Left colon (tissue), 2 donors: ENCODE measurements around the gene LAMTOR2. TPM values are rescaled to one million over a fixed set of nuclear protein-coding genes. Genes with fewer than 3 reads are reported as not detected.
"Not testable (repeated sequence)": the region's sequence is repeated elsewhere in the genome, so short reads cannot be mapped to it uniquely, and the experiment has no call there.

Experiments
- ATAC-seq: fragments of 200-7000 bp; cut with Tn5 transposase; one replicate; pipeline ENCODE4 v1.9.1; 2020; ENCODE audit warnings: mild to moderate bottlenecking, moderate library complexity
- DNase-seq, 2 donors: peaks; one replicate each; pipeline ENCODE4 v3.0.0-alpha.2; 2020
- intact Hi-C, 2 donors: fragments of 100-400 bp; cut with DNase I in 1 of 2; cut with micrococcal nuclease in 1 of 2; formaldehyde crosslinking; loops; one replicate each; pipeline versions ENCODE4 v1.11.2 to v1.14.0; 2022; cut with DNase I, micrococcal nuclease
- long read RNA-seq: library from polyadenylated mRNA; unstranded; transcript quantifications from one replicate; pipeline ENCODE4 v2.0.0, GENCODE V29; 2021
- total RNA-seq, 2 donors: library from RNA; stranded (reverse); fragmentation: NEBNext Ultra II Directional; extraction: Animal tissue kit (Norgen Biotek cat#: 25700); gene quantifications; one replicate each; pipeline ENCODE4 v1.2.1, GENCODE V29; 2021
- donor health status: DM: no; HTN: no; CAD: no.
- donor health status: DM: yes; HTN: yes; CAD: no.

The LAMTOR2 gene
- 10 to 100 TPM; 70.6 to 72.7 TPM for total RNA-seq
- long read RNA-seq, transcript LAMTOR2-203 (4 exons, 655 nt) = major isoform, 43 of 52 reads
- long read RNA-seq, partial matches to known transcripts = 1 of 52 reads
- long read RNA-seq, other reads (novel, unspliced or antisense) = 2 of 52 reads

DNA sequence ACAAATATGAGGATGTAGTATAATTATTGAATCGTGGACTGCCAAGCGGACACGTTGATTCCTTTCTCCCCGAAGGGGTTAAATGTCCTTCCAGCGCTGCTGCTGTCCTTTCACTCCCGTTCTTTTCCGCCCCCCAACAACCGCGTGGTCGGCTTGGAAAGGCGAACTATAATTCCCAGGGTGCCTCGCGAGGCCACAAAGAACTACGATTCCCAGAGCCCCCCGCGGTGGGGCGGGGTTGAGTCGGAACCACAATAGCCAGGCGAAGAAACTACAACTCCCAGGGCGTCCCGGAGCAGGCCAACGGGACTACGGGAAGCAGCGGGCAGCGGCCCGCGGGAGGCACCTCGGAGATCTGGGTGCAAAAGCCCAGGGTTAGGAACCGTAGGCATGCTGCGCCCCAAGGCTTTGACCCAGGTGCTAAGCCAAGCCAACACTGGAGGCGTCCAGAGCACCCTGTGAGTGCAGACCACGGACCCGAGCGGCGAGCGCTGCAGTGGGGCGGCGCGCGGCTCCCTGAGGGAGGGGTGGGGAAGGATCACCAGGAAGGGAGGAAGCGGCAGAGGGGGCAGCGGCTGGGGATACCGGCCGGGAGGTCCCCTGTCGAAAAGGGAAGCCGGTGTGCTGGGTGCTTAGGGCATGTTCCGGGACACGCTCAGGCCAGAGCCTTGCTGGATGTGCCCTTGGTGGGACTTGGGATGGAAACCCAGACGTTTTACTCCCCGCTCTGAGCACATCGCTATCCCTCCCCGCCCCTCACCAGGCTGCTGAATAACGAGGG lies at the start of gene LAMTOR2:
Gene LAMTOR2 (plus strand): TSS at position 283 of the 781 bp plus-strand sequence. CDS start 108 bp downstream, at position 391.
- ATAC-seq (peak; percentile 87), DNase-seq (peak; percentile 98 to 99)
- intact Hi-C loops = no loop called here

DNA sequence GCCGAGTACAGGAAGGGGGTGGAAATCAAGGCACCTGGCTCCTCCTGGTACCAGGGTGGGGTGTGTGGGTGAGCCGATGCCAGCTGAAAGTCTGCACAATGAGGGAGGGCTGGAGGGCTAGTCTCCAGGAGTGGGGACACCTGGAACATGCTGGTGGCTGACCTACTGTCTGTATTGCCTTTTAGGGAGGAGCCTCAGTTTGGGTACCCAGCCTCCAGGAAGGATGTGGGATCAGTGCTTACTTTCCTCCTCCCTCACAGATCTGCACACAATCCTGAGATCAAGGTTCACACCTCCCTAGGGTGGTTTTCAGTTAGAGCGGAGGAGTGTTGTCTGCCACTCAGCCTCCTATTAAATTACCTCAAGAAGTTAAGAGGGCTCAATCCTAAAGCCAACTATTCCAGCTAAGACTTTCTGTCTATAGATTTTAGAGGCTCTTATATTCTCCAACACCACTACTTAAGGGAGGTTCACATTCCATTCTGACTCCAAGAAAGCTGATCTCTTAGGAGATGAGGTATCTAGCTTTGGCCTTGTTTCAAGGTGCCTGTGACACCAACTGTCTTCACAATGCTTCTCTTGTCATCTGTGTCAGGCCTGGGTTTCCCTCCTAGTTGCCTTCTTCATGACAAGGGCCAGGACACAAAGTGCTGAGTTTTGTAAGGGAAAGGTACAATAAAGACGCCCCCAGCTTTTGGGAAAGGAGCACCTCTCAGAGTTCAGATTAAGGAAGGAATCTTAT lies 49.6 kb upstream of the LAMTOR2 start:
- ATAC-seq (peak; percentile 64), DNase-seq (peak; percentile 46 to 78)
- intact Hi-C loops = no loop called here

DNA sequence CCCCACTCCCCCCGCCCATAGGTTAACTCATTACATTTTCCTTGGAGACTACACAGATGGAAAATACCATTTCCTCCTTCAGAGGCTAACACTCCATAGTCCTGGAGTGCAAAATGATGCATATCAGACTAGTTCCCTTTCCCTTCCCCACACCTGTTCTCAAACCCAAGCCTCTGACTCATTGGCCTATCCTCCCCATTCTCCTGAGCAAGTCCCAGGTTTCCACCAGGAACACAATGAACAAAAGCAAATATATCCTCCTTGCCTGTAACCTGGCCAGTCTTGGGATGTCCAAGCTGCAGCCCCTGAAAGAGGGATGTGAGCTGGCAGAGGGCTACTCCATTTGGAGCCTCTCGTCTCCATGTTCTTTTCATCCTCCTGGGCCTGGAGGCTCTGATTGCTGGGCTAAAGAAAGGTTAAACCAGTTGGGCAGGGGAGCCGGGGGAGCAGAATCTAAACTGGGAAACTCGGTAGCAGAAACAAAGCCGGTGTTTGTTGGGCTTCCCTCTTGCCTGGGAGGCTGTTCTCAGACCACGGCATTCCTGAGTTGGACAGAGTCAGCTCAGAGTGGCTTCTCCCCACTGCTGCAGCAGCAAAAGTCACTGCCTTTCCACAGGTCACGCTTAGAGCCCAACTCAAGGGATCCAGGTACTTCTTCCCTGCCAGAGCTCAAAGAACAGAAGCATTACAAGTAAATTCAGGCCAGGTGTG lies 47.8 kb upstream of the LAMTOR2 start:
- intact Hi-C loops = no loop called here
- DNase-seq (no peak), ATAC-seq (no peak)

DNA sequence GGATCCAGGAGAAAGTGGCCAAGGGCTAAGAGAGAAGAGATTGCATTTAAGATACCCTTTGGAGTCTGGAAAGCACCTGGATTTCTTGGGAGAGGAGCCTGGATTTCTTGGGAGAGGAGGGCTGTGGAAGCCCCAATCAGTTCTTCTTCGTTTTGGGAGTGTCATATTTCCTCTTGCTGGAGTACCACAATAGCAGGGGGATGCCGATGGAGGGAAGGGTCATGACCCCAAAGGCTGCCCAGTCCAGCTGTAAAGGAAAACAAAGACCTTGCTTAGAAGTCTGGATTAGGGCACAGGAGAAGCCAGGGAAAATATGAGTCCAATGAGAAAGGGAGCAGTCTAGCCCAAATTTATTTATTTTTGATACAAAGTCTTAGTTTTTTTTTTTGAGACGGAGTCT lies 45.2 kb upstream of the LAMTOR2 start:
- no peak for DNase-seq
- intact Hi-C loops = no loop called here
- ATAC-seq = no peak

DNA sequence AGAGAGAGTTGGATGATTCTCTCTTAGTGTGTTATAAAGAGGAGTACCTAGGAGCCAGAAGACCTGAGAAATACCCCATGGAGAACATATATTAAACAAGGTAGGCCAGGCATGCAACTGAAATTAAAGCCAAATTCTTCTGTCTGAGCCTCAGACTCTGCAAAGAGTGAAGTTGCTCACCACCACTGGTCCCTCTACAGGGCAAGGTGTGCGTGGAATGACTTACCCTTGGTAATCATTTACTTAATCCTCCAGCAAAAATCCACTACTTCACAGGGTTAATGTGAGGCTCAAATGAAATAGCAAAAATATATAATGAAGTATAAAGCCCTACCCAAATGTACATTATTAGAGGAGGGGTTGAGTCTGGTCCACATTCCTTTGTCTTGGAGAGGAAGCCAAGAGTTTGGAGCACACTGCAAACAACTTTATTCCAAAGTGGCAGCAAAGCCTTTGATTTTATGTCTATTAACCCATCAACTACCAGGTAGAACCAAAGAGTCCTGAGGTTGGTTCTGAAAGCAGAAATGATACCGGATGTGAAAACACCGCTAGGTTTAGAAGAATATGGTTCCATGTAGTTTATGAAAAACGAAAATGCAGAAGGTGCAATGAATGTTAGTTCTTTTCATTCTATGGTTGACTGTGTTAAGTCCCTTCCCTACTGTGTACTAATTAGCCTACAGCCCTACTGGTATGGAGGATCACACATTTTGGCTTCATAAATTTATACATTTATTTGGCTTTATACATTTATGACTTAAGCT lies 42.3 kb upstream of the LAMTOR2 start:
- intact Hi-C loops = no loop called here
- ATAC-seq (no peak), DNase-seq (no peak)

DNA sequence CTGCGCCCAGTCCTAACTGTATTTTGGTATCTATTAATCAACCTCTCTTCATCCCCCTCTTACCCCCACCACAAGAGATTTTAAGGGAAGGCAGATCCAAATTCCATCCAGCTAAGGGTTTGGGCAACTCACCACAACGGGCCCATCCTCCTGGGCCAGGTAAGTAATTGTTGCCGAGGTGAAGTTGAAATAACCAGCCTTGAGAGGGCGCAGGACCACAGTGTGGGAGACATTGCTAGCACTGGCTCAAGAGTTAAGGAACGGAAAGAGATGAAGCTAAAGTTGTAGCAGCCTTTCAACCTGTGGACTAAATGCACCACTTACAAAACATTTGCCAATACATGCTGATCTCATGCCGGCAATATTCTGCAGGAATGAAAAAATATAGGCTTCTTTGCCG lies 39.8 kb upstream of the LAMTOR2 start:
- ATAC-seq = no peak
- intact Hi-C loops = no loop called here
- no peak for DNase-seq

DNA sequence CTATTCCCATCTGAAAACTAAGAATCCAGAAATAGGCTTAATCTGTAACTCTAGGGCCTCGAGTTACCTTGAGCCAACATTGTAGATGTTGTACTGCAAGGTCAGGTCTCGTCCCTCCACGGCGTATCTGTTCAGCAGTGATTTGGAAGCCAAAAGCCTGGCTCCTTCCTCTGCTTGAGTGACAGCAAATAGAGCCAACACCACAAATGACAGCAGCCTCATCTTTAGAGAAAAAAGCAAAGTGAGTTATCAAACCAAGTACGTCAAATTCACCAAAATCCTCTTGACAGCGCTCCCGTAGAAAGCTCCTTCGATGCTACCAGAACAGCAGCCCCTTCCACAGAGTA lies 34.7 kb upstream of the LAMTOR2 start:
- DNase-seq (no peak), ATAC-seq (no peak)
- intact Hi-C loops = no loop called here

DNA sequence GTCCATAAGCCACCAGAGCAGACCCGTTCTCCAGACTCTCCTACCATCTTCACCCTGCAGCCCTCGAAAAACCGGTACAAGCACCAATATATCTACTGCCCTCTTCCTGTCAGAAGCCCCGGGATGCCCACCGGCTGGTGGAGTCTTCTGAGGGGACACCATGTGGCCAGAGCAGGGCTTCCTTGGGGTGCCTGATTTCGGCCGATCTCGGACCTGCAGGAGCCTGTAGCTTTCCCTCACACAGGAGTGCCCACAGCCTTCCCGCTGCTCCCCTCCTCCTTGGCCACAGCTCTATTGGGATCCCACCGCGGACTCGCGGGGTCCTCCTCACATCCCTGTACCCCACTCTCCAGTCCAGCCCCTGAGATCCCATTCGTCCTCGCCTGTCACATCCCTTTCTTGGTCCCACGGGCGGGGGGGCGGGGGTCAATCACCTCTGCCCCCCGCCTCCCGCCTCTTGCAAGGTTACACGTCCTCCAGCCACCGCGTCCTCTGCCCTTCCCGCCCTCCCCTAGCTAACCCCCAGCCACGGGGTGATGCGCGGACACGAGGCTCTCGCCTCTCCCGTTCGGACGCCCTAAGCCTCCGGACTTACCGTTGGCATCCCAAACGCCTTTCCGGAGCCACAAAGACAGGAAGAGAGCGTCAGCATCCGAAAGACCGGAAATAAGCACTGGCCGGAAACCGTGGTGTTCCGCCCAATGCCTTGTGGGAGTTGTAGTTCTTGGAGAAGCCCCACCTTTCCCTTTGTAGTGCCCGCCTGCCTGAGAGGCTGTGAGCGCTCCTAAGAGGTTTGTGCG lies 34.1 kb upstream of the LAMTOR2 start, which contains the start of gene SSR2:
Gene SSR2 (minus strand): TSS at position 659 of the 800 bp plus-strand sequence. CDS start 784 bp downstream, outside the sequence.
- intact Hi-C loops = no loop called here
- ATAC-seq = peak; percentile 99
- peak; percentile 89 to 92 for DNase-seq

DNA sequence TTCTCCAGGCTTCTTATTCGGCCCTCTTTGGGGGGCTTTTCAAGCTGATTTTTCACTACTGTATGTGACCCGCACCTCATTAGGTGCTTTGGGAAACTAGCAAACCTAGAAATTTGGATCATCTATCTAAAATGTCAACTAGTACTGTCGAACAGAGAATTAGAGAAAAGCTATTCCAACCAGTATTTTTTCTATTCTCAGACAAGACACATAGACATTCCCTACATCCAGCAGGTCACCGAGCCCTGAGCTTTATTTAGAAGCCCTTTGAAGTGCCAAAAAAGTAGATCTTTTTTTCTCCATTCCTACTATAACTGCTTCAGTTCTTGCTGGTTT lies 33.5 kb upstream of the LAMTOR2 start:
- DNase-seq = no peak
- ATAC-seq = no peak
- intact Hi-C loops = no loop called here

DNA sequence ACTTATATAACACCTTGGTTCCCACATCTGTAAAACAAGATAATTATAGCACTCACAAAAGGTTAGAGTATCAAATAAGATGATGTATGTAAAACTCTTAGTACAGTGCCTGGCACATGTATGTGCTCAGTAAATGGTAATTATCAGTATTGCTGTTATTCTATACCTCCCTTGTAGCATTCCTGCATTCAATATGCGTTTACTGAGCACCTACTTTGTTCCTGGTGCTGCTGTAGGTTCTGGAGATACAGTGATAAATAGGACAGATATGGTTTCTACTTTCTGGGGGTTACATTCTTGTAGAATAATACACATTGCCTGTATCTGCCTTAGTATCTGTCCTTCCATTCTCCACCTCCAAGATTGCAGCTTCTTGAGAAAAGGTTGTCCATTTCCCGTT lies 32.6 kb upstream of the LAMTOR2 start:
- intact Hi-C loops = no loop called here
- no peak for DNase-seq
- ATAC-seq = no peak

DNA sequence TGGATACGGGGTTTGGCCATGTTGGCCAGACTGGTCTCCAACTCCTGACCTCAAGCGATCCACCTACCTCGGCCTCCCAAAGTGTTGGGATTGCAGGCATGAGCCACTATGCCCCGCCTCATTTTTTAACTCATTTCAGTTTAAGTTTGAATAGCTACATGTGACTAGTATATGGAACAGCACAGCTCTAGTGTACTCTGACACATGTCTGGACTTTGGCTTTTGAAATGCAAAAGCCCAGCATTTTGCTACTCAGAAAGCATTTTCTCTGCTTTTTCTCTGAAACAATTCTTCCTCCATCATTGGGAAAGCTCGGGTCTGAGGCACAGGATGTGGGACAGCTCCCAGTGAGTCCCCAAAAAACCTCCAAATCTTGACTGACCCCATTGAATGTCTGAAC lies 29.8 kb upstream of the LAMTOR2 start:
- ATAC-seq (no peak), DNase-seq (no peak)
- intact Hi-C loops = no loop called here

DNA sequence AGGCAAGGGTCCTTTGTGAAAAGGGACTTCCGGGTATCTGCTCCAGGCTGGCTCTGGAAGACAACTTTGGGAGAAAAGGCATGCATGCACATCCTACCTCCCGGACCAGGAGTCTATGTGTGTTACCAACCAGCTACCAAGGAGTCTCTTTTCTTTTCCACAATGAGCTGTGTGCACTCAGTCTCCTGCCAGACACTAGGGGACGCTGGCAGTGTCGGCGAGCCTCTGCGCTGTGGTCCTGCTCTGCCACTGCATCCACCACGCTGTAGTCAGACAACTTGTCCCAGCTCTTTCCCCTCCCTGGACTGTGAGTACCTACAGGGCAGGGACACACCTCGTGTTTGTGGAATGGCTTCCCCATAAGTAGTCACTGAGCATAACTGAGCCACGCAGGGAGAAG lies 28.7 kb upstream of the LAMTOR2 start:
- ATAC-seq (peak; percentile 91), DNase-seq (peak; percentile 38 to 48)
- intact Hi-C loops = no loop called here

DNA sequence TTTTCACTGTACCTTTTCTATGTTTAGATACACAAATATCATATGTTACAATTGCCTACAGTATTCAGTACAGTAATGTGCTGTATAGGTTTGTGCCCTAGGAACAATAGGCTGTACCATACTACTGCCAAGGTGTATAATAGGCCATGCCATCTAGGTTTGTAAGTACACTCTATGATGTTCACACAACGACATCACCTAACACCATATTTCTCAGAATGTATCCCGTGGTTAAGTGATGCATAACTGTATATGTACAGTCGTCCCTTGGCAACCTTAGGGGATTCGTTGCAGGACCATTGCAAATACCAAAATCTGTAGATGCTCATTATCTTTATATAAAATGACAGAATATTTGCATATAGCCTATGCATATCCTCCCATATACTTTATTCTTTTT lies 28.0 kb upstream of the LAMTOR2 start:
- intact Hi-C loops = no loop called here
- DNase-seq = no peak

DNA sequence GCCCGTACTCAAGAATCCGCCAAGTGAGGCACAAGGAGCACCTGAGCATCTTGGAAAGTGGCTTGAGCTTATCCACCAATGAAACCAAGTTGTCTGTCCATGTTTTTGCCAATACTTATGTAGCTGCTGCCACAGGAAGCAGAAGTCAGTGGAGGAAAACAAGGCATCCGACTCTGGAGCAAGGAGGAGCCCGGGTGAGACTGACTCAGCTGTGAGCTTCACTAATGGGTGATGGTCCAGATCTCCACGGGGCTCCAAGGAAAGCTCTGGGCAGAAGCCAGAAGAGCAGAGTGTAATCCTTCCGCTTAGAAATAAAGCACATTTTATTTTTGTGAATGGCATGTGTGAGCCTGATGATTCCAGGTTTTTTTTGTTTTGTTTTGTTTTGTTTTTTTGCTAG lies 21.6 kb upstream of the LAMTOR2 start:
- DNase-seq (no peak), ATAC-seq (no peak)
- intact Hi-C loops = no loop called here

More for the DNA sequence above, 28.0 kb upstream of the LAMTOR2 start:
- no peak for ATAC-seq

DNA sequence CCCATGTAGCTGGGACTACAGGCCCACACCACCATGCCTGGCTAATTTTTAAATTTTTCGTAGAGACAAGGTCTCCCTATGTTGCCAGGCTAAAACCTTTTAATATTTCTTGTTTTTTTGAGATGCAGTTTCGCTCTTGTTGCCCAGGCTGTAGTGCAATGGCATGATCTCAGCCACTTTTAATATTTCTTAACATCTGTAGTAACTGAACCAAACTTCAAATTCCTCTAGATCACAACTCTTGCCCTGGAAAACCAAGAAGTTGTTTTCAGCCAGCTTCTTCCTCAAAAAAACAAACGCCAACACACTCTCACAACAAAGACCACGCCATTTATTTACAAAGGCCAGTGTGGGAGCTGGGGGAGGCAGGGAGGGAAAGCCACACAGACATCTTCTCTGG lies 19.6 kb upstream of the LAMTOR2 start:
- DNase-seq, intact Hi-C loops, ATAC-seq: not testable (repeated sequence)

DNA sequence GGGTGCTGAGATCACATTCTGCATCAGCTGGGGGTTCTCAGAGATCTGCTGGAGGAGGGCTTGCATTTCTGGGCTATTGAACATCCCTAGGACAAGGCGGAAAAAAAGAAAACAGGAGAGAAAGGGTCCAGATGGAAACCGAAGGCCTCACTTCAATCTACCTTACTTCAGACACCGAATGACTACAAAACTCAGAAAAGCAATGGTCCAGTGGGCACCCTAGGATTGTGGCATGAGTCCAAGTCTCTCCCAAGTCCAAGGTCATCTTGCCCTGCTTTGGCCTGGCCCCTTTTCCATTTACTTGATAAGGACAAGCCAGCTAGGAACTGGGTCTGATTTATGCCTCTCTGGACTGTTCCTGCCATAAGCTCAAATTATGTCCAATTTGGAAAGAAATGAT lies 11.8 kb upstream of the LAMTOR2 start:
- intact Hi-C loops = no loop called here
- ATAC-seq (no peak), DNase-seq (no peak)

DNA sequence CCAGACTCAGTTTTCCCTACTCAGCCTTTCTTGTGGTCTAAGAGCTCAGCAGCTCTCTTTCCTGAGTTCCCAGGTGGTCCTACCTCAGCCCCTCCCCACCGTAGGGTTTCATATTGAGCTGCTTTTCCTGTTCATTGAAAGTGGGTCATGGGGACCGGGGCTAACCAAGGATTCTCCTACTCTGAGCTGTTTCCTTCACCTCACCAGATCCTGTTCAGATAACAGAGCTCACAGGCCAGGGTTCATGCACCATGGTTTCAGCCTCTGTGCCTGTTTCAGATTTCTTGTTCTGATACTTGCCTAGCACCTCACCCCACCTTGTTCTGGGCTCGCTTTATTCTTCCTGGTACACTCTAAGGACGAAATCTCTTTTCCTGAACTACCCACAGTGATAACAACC lies 9.5 kb upstream of the LAMTOR2 start:
- DNase-seq = no peak
- intact Hi-C loops = no loop called here
- no peak for ATAC-seq

DNA sequence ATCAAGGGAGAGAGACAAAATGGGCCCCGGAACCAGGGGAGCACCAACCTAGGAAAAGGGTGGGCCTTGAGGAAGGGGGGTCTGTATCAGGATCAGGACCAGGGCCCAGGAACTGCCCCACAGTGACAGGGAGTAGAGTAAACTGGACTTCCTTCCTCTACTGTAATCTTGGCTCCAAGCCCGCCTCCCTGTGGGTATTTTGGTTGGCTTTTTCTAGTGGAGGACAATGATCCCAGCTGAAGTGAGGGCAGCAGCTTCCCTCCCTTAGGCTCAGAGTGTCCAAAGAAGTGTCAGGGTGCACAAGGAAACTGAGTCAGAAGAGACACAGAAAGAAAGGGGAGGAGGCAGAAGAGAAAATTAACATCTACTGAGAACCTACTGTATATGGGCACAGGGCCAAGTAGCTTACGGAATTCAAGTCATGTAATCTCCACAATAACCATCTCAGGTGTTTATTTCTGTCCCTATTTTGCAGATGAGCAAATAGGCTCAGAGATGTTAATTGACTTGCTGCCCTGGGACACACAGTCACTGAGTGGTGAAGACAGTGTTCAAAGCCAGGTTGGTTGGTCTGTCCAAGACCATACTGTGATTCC lies 5.8 kb upstream of the LAMTOR2 start:
- DNase-seq = no peak
- no peak for ATAC-seq
- intact Hi-C loops = no loop called here
